HG02798 (cell line): Measurements from ENCODE around the gene EPS8L1.

Experiments used
- ATAC-seq: cut with Tn5 transposase; IDR thresholded peaks from one replicate; pipeline ENCODE4 v1.9.1; 2021; ENCODE audit warnings: mild to moderate bottlenecking; ENCODE audit not compliant: unreplicated experiment, poor library complexity

The EPS8L1 gene

DNA sequence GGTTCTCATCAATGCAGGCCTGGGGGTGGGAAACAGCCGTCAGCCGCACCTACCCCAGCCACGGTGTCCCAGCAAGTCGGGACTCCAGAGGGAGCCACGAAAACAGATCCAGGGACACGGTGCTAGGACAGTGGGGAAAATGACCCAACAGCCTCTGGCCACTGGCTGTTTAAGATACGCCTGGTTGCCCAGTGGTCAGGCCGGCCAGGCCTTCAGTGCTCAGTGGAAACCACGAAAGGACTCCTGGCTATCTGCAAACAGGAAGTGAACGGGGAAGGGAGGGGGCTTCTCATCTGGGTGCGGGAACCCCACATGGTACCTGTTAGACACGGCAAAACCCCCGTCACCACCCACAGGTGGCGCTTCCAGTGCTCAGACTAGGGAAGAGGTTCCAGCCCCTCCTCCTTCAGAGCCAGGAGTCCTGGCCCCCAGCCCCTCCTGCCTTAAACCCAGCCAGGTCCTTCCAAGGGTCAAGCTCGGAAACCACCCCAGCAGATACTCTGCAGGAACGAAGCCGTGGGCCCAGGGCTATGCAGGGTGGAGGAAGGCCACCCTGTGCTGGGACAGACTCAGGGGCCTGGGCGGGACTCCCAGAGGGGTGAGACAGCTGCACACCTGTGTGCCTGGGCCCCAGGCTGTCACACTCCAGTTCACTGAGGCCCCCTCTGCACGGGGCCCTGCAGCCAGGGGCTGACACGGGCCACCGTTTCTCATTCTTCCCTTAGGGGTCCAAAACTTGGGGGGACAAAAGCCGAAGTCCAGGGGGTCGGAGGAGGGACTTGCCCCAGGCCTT is 37.3 kb downstream of the EPS8L1 start:
- ATAC-seq: no peak

GRCh38 chr19:55113570-55114039 is 37.9 kb downstream of the EPS8L1 start:
- no peak for ATAC-seq

DNA sequence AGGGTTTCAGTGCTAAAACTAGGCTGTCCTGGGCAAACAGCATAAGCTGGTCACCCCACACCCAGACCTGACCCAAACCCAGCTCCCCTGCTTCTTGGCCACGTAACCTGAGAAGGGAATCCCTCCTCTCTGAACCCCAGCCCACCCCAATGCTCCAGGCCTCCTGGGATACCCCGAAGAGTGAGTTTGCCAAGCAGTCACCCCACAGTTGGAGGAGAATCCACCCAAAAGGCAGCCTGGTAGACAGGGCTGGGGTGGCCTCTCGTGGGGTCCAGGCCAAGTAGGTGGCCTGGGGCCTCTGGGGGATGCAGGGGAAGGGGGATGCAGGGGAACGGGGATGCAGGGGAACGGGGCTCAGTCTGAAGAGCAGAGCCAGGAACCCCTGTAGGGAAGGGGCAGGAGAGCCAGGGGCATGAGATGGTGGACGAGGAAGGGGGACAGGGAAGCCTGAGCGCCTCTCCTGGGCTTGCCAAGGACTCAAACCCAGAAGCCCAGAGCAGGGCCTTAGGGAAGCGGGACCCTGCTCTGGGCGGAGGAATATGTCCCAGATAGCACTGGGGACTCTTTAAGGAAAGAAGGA is 39.0 kb downstream of the EPS8L1 start:
- no peak for ATAC-seq

- ATAC-seq: no peak
Measured at GRCh38 chr19:55115446-55116065, 39.9 kb downstream of the EPS8L1 start.

GRCh38 chr19:55116232-55116858 is 40.7 kb downstream of the EPS8L1 start:
- no peak for ATAC-seq

DNA sequence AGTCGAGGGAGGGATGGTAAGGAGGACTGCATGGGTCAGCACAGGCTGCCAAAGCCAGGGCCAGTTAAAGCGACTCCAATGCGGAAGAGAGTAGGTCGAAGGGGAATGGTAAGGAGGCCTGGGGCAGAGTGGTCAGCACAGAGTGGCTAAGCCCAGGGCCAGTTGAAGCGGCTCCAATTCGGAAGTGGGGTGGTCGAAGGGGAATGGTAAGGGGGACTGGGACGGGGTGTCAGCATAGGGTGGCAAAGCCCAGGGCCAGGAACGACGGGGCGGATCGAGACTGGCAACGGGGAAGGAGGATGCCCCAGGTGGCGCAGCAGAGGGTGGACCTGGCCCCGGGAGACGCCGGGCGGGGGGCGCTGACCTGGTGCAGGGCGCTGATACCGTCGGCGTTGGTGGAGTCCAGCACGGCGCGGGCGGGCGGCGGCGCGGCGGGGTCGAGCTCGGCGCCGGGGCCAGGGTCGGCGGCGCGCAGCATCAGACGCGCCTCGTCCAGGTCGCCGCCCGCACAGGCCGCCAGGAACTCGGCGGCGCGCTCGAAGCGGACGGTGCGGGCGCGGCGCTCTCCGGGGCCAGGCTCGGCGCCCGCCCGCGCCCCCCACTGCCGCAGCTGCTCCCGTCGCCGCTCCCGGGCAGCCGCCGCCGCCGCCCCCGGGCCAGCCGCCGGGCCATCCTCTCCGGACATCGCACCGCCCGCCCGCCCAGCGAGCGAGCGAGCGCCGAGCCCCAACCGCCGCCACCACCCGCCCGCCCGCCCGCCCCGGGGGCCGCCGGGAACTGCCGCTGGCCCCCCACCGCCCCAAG is 41.4 kb downstream of the EPS8L1 start, which contains the start of gene PPP1R12C:
Gene PPP1R12C, minus strand, starts transcription at position 779 of the 804 bp plus-strand sequence. Its CDS starts 94 bp downstream, at position 685.
- peak; percentile 3 for ATAC-seq

GRCh38 chr19:55117663-55118391 is 42.2 kb downstream of the EPS8L1 start:
- ATAC-seq: peak; percentile 93

DNA sequence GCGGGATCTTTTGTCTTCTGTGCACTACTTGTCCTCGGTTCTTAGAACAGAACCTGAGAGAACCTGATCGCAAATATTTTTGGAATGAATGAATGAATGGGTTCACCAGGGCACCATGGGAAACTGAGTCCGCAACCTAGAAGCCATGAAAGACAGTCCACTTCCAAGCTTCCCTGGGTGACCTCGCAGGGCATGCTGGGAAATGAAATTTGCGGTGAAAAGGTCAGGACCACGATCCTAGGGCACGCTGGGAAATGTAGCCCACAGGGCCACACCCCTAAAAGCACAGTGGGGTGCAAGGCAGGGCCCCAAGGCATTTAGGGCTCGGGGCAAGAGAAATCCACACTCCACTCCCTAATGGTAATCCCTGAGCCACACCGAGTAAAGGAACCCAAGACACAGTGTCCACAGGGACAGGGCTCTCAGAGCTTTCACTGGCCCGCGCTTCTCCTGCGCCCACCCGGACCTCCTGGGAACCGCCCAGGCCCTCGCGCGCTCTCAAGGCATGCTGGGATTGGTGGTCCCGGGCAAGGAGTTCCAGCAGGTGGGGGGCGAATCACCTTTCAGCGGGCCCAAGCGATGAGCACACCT is 42.8 kb downstream of the EPS8L1 start:
- ATAC-seq: no peak

GRCh38 chr19:55119053-55119452 is 43.4 kb downstream of the EPS8L1 start:
- ATAC-seq: no peak

GRCh38 chr19:55131421-55131820 is 55.8 kb downstream of the EPS8L1 start:
- ATAC-seq: no peak

DNA sequence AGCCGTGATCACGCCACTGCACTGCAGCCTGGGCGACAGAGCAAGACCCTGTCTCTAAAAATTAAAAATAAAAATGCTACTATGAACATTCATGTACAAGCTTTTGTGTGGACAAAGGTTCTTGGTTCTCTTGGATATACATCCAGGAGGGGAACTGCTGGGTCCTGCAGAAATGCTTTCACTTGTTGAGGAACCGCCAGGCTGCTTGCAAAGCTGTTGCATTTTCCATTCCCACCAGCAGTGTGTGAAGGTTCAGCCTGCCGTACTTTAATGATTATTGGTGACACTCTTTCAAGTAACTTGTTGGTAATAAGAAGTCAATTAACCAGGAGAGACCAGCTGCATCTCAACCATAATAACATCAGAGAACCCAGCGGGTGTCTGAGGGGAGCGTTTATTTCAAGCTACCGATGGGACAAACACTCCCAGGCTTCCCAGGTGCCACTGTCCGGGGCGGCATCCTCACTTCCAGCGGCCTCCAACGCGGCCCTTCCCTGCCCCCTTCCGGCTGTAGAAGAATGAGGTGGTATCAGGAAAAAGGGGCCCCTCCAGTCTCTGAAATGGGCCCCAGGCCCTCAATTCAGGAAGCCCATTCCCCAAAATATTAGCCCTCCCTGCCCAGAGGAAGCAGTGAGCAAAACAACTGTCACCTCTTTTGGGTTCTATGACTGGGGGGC is 56.9 kb downstream of the EPS8L1 start:
- no peak for ATAC-seq

DNA sequence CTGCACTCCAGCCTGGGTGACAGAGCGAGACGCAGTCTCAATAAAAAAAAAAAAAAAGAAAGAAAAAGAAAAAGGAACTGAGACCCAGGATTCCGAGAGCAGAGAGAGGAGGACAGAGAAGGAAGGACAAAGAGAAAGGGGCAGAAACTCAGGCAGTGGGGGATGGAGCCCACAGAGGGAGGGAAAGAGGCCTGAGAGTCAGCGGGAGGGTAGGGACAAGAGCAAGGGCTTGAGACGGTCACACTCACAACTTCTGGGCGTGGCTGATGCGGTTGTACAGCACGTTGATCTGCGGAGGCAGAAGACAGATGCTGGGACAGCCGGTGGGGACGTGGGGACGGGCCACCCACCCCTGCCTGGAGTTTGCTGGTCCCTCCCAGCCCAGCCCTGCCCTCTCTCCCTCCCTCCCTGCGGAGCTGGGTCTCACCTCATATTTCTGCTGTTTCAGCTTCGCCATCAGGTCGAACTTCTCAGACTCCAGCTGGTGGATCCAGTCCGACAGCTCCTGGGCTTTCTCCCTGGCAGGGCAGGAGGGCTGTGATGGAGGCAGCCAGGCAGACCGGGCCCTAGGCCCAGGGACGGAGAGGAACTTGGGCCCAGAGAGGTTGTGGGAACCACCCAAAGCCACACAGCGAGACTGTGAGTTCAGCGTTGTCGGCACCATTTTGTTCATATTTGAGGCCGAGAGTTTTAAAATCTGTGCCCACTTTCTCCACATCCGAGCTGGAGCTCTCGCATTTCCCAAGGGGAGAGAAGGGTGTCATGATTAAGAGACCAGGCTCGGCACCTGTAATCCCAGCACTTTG is 58.2 kb downstream of the EPS8L1 start:
- no peak for ATAC-seq

GRCh38 chr19:55134736-55135135 is 59.1 kb downstream of the EPS8L1 start:
- no peak for ATAC-seq

DNA sequence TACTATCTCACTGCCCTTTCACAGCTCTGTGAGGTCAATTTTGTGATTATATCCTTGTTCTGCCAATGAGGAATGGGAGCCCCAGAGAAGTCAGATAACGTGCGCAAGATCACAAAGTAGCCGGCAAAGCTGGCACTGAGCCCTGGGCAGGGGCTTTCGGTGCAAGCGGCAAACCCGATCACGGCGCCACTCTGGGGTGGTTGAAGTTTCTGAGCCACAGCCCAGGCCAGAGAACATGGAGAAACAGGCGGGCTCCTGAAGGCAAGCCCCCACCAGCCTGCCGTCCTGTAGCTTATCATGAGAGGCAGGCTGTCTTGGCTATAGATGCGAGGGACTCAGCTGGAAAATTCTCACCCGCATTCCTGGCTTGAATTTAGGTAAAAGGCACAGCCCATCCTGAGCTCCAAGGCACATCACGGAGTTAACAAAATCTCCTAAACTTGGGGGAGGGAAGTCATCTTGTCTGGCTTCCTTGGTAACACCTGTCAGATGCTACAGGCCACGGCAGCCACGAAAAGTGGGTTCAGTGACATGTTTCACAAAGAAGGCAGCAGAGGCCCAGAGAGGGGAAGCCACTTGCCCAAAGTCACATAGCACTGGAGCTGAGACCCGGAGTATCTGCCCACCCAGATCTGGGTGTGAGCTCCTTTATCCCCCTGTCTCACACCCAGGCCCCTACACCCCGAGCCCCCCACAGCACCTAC is 60.9 kb downstream of the EPS8L1 start:
- ATAC-seq: no peak
